H1 (cell line): Measurements from ENCODE around the gene PRKG2. TPM values are rescaled to one million over a fixed set of nuclear protein-coding genes. Genes with fewer than 3 reads are reported as not detected.

Source experiments
- CTCF ChIA-PET: fragments of 300-600 bp; sonication (Branson Sonifier 250); formaldehyde crosslinking; loops from one replicate; lab custom pipeline; 2021; ENCODE audit not compliant: partially characterized antibody; lab: Charles Lee
- POLR2A ChIA-PET: fragments of 300-600 bp; sonication (Branson Sonifier 250); formaldehyde crosslinking; loops from one replicate; lab custom pipeline; 2021; ENCODE audit warnings: inconsistent platforms; ENCODE audit not compliant: partially characterized antibody; lab: Charles Lee
- DNase-seq, 2 experiments: peaks; one replicate each; pipeline versions ENCODE4 v3.0.0 to v3.0.0-alpha.2; 2010 to 2022; ENCODE audit warnings: low spot score in 2 of 2, low read depth in 1 of 2, mixed read lengths in 1 of 2
- FAIRE-seq: peaks from 2 replicates; lab custom pipeline; 2011; peaks lifted over from hg19 to GRCh38; lab: Jason Lieb, UNC
- H2AFZ ChIP-seq: 2 replicates; pipeline ENCODE4 v1.8.1; 2012; ENCODE audit warnings: low read length, inconsistent platforms
- H2AK5ac ChIP-seq: 2 replicates; pipeline ENCODE4 v1.6.1; 2013; ENCODE audit warnings: low read depth, low read length
- H2BK120ac ChIP-seq: replicated peaks from 2 replicates; pipeline ENCODE3; 2013; ENCODE audit warnings: low read depth, low read length, inconsistent platforms
- H2BK12ac ChIP-seq: 2 replicates; pipeline ENCODE4 v1.6.1; 2013; ENCODE audit warnings: low read depth, low read length
- H2BK15ac ChIP-seq: 2 replicates; pipeline ENCODE4 v1.6.1; 2013; ENCODE audit warnings: low read length
- H2BK20ac ChIP-seq: 2 replicates; pipeline ENCODE4 v1.6.1; 2013; ENCODE audit warnings: low read length
- H2BK5ac ChIP-seq: 2 replicates; pipeline ENCODE4 v1.6.1; 2013; ENCODE audit warnings: low read depth, low read length
- H3K14ac ChIP-seq: 2 replicates; pipeline ENCODE4 v1.6.1; 2013; ENCODE audit warnings: inconsistent platforms; ENCODE audit not compliant: insufficient read length
- H3K18ac ChIP-seq: 2 replicates; pipeline ENCODE4 v1.6.1; 2013; ENCODE audit warnings: low read length; ENCODE audit errors: extremely low read depth
- H3K23ac ChIP-seq: 2 replicates; pipeline ENCODE4 v1.6.1; 2013; ENCODE audit warnings: inconsistent platforms; ENCODE audit not compliant: insufficient read length
- H3K23me2 ChIP-seq: 2 replicates; pipeline ENCODE4 v1.6.1; 2013; ENCODE audit warnings: low read depth, low read length
- H3K27ac ChIP-seq: 2 replicates; pipeline ENCODE4 v1.6.1; 2011; ENCODE audit warnings: low read depth, low read length, inconsistent platforms
- H3K27me3 ChIP-seq, 4 experiments: replicated peaks in 1 of 4; 1 replicate in 1 of 4; 2 replicates in 3 of 4; pipeline versions ENCODE4 v1.6.1 to v1.8.1; 2011 to 2013; ENCODE audit warnings: low read length in 3 of 4, mild to moderate bottlenecking in 3 of 4, inconsistent platforms in 2 of 4, mixed read lengths in 2 of 4, moderate library complexity in 1 of 4; ENCODE audit not compliant: control insufficient read depth in 3 of 4, insufficient read depth in 3 of 4; ENCODE audit errors: extremely low read depth in 1 of 4
- H3K36me3 ChIP-seq, 4 experiments: 2 replicates each; pipeline versions ENCODE4 v1.6.1 to v1.8.1; 2011 to 2013; ENCODE audit warnings: mild to moderate bottlenecking in 4 of 4, low read length in 3 of 4, moderate library complexity in 2 of 4, control low read depth in 1 of 4, inconsistent platforms in 1 of 4; ENCODE audit not compliant: insufficient read depth in 4 of 4, control insufficient read depth in 2 of 4
- H3K4ac ChIP-seq: replicated peaks from 2 replicates; pipeline ENCODE3; 2013; ENCODE audit warnings: low read length, low read depth, mixed read lengths, inconsistent platforms; ENCODE audit not compliant: insufficient read length
- H3K4me1 ChIP-seq, 4 experiments: replicated peaks in 1 of 4; 1 replicate in 1 of 4; 2 replicates in 3 of 4; pipeline versions ENCODE4 v1.6.1 to v1.8.1; 2011 to 2013; ENCODE audit warnings: low read length in 3 of 4, inconsistent platforms in 2 of 4, mixed read lengths in 1 of 4; ENCODE audit not compliant: insufficient read depth in 4 of 4, control insufficient read depth in 3 of 4
- H3K4me2 ChIP-seq, 2 experiments: 2 replicates each; pipeline versions ENCODE4 v1.6.1 to v1.8.1; 2011 to 2013; ENCODE audit warnings: low read depth in 2 of 2, low read length in 2 of 2, control low read depth in 1 of 2, inconsistent platforms in 1 of 2, mild to moderate bottlenecking in 1 of 2; ENCODE audit not compliant: insufficient read depth in 1 of 2
- H3K4me3 ChIP-seq, 4 experiments: fragments of 200-600, 300-600 bp in 1 of 4; sonication (generic), shearing (Covaris generic), sonication (Bioruptor Twin) in 1 of 4; 2 replicates each; pipeline versions ENCODE4 v1.5.1 to v1.8.1; 2011 to 2016; ENCODE audit warnings: low read length in 4 of 4, low read depth in 3 of 4, control low read depth in 2 of 4, inconsistent platforms in 2 of 4, mild to moderate bottlenecking in 2 of 4, mixed read lengths in 1 of 4, moderate library complexity in 1 of 4; ENCODE audit not compliant: insufficient read depth in 2 of 4; ENCODE audit errors: extremely low read depth in 1 of 4
- H3K56ac ChIP-seq: replicated peaks from 2 replicates; pipeline ENCODE3; 2013; ENCODE audit warnings: low read depth, mild to moderate bottlenecking, mixed read lengths, low read length, inconsistent platforms; ENCODE audit not compliant: insufficient read length
- H3K79me1 ChIP-seq: 2 replicates; pipeline ENCODE4 v1.6.1; 2013; ENCODE audit warnings: low read depth, low read length, control low read depth
- H3K79me2 ChIP-seq, 2 experiments: 2 replicates each; pipeline versions ENCODE4 v1.6.1 to v1.8.1; 2012 to 2013; ENCODE audit warnings: low read length in 2 of 2, mild to moderate bottlenecking in 2 of 2, inconsistent platforms in 1 of 2; ENCODE audit not compliant: insufficient read depth in 2 of 2, control insufficient read depth in 1 of 2
- H3K9ac ChIP-seq, 4 experiments: replicated peaks in 1 of 4; 1 replicate in 1 of 4; 2 replicates in 3 of 4; pipeline versions ENCODE4 v1.6.1 to v1.8.1; 2011 to 2013; ENCODE audit warnings: low read depth in 3 of 4, low read length in 3 of 4, control low read depth in 2 of 4, mild to moderate bottlenecking in 2 of 4, moderate library complexity in 2 of 4, inconsistent platforms in 1 of 4; ENCODE audit errors: extremely low read depth in 1 of 4
- H3K9me3 ChIP-seq, 2 experiments: 2 replicates each; pipeline versions ENCODE4 v1.6.1 to v1.8.1; 2012 to 2013; ENCODE audit warnings: mild to moderate bottlenecking in 2 of 2, moderate library complexity in 2 of 2, control low read depth in 1 of 2, inconsistent platforms in 1 of 2, low read depth in 1 of 2, low read length in 1 of 2, mixed read lengths in 1 of 2; ENCODE audit not compliant: insufficient read depth in 2 of 2
- H4K20me1 ChIP-seq, 2 experiments: replicated peaks in 1 of 2; 2 replicates each; pipeline versions ENCODE3 to v1.8.1; 2011 to 2013; ENCODE audit warnings: inconsistent platforms in 2 of 2, low read length in 2 of 2, mild to moderate bottlenecking in 1 of 2; ENCODE audit not compliant: insufficient read depth in 2 of 2, control insufficient read depth in 1 of 2
- H4K5ac ChIP-seq: 2 replicates; pipeline ENCODE4 v1.6.1; 2013; ENCODE audit warnings: low read length, low read depth, mixed read lengths, inconsistent platforms; ENCODE audit not compliant: insufficient read length
- H4K8ac ChIP-seq: 2 replicates; pipeline ENCODE4 v1.8.0; 2013; ENCODE audit warnings: mild to moderate bottlenecking, moderate library complexity, low read length, inconsistent platforms; ENCODE audit not compliant: insufficient read depth; ENCODE audit errors: extremely low read depth
- H4K91ac ChIP-seq: replicated peaks from 2 replicates; pipeline ENCODE3; 2013; ENCODE audit warnings: low read length, mixed read lengths, inconsistent platforms; ENCODE audit not compliant: insufficient read length
- ASH2L ChIP-seq: fragments of 200-600, 300-600 bp; sonication (generic); IDR thresholded peaks from one replicate; pipeline ENCODE4 v1.7.1; 2017; ENCODE audit warnings: low read length
- BRCA1 ChIP-seq: IDR thresholded peaks from 2 replicates; pipeline ENCODE4 v1.6.1; 2012; ENCODE audit warnings: low read depth, low read length, improper control_type of control experiment
- CBX5 ChIP-seq: fragments of 300-800, 300-1000 bp; sonication (generic); IDR thresholded peaks from 2 replicates; pipeline ENCODE4 v1.7.1; 2016; ENCODE audit warnings: antibody characterized with exemption, low read length, low read depth
- CHD1 ChIP-seq: IDR thresholded peaks from 2 replicates; pipeline ENCODE4 v1.6.1; 2012; ENCODE audit warnings: low read depth, low read length, improper control_type of control experiment
- CREB1 ChIP-seq: IDR thresholded peaks from 2 replicates; pipeline ENCODE4 v1.6.1; 2012; ENCODE audit warnings: inconsistent platforms
- CTBP2 ChIP-seq: IDR thresholded peaks from 2 replicates; pipeline ENCODE4 v1.7.0; 2011; ENCODE audit warnings: borderline replicate concordance, mild to moderate bottlenecking, moderate library complexity, mixed read lengths, low read length; ENCODE audit not compliant: insufficient read depth, insufficient read length
- EP300 ChIP-seq, 2 experiments: IDR thresholded peaks; 1 replicate in 1 of 2; 2 replicates in 1 of 2; pipeline ENCODE4 v1.6.1; 2011 to 2012; ENCODE audit warnings: low read depth in 2 of 2, low read length in 2 of 2, mild to moderate bottlenecking in 2 of 2, borderline replicate concordance in 1 of 2, inconsistent platforms in 1 of 2, moderate library complexity in 1 of 2
- KDM5A ChIP-seq: fragments of 200-600 bp; IDR thresholded peaks from 2 replicates; pipeline ENCODE4 v1.7.1; 2012; ENCODE audit warnings: mild to moderate bottlenecking, low read length, inconsistent platforms, mixed read lengths
- MAX ChIP-seq: IDR thresholded peaks from 2 replicates; pipeline ENCODE4 v1.6.1; 2012; ENCODE audit warnings: inconsistent platforms
- SAP30 ChIP-seq: fragments of 300-600 bp; sonication (generic); IDR thresholded peaks from 2 replicates; pipeline ENCODE4 v1.7.1; 2012; ENCODE audit warnings: low read length, moderate library complexity, mild to moderate bottlenecking, inconsistent platforms; ENCODE audit not compliant: insufficient read depth, insufficient replicate concordance
- TCF12 ChIP-seq: IDR thresholded peaks from 2 replicates; pipeline ENCODE4 v1.6.1; 2011; ENCODE audit warnings: low read depth, mild to moderate bottlenecking, low read length
- YY1 ChIP-seq: IDR thresholded peaks from 2 replicates; pipeline ENCODE4 v1.6.1; 2011; ENCODE audit warnings: low read depth, mild to moderate bottlenecking, low read length
- WGBS, 2 experiments: shearing (Covaris generic) in 1 of 2; methylation state at CpG; one replicate each; pipeline versions ENCODE4 v1.1.6 to v1.1.7; 2013 to 2015; ENCODE audit warnings: low lambda C conversion rate in 2 of 2, mixed read lengths in 2 of 2, inconsistent platforms in 1 of 2, low coverage in 1 of 2, missing lambda C conversion rate in 1 of 2; ENCODE audit not compliant: insufficient replicate concordance in 2 of 2, insufficient coverage in 1 of 2, insufficient read length in 1 of 2; ENCODE audit errors: extremely low coverage in 1 of 2, missing lambda C conversion rate in 1 of 2; 5-methylcytosine and 5-hydroxymethylcytosine counted together
- polyA plus RNA-seq, 7 experiments: library from polyadenylated mRNA; depleted of rRNA in 3 of 7; stranded (reverse) in 5 of 7; unstranded in 2 of 7; fragments of >200 nt in 5 of 7; fragments of 200-250 nt in 2 of 7; gene quantifications; 1 replicate in 5 of 7; 2 replicates in 1 of 7; 4 replicates in 1 of 7; pipeline versions ENCODE4 v1.2.1 to v1.2.3, GENCODE V29; 2011 to 2013; ENCODE audit warnings: missing spikeins in 2 of 7, mixed read lengths in 2 of 7
- total RNA-seq: library from RNA; stranded (reverse); fragmentation: NEBNext Ultra II Directional; extraction: Animal tissue kit (Norgen Biotek cat#: 25700); gene quantifications from 2 replicates; pipeline ENCODE4 v1.2.1, GENCODE V29; 2021

Gene PRKG2
- total and polyA plus RNA-seq, 2 of the 8 experiments (the other 6 are each of a cell fraction or from before 2014, with no cell fraction given), result 0.45 to 1.2 TPM

GRCh38 chr4:81109356-81109755 lies 105.7 kb downstream of the PRKG2 start:
- H4K20me1 ChIP-seq, result no peaks in the 10 kb centered on the region
- WGBS, 2 experiments, result 100% methylated on average over 1 of the region's 1 CpG; no CpG with 5 or more reads in 1 of the 2 experiments
- CTCF ChIA-PET, result interaction anchor here (0.9 kb wide), 1 partner anchor 18 kb away, joined by 3 read pairs; no protein-coding TSS in a partner anchor
- TF ChIP-seq SAP30, result no peak
- TF ChIP-seq EP300 (IDR thresholded peaks at IDR 0.05; ENCODE audit: borderline replicate concordance in 1 of 2, low read depth in 2 of 2, low read length in 2 of 2), result no peak
- TF ChIP-seq YY1, result no peak
- no peak for TF ChIP-seq KDM5A
- no peak for TF ChIP-seq CBX5
- TF ChIP-seq CHD1, result no peak
- TF ChIP-seq MAX, result no peak
- no peak for TF ChIP-seq BRCA1
- TF ChIP-seq CTBP2, result no peak
- no peak for TF ChIP-seq TCF12
- TF ChIP-seq CREB1, result no peak
- no peak for TF ChIP-seq ASH2L

More at GRCh38 chr4:81109356-81109755, 105.7 kb downstream of the PRKG2 start:
- Histone ChIP-seq H3K79me1 (no peaks in the 10 kb centered on the region), H3K23ac (no peak overlapping the region), H2BK120ac (no peak overlapping the region), H3K79me2 (no peaks in the 10 kb centered on the region), H2AFZ (no peak overlapping the region), H3K9me3 (no peaks in the 10 kb centered on the region), H2BK20ac (no peak overlapping the region), H3K4me1 (no peaks in the 10 kb centered on the region), H2BK15ac (no peak overlapping the region), H4K91ac (no peak overlapping the region), H2BK5ac (no peak overlapping the region), H3K36me3 (no peaks in the 10 kb centered on the region), H3K4ac (no peak overlapping the region), H3K14ac (no peak overlapping the region), H4K5ac (no peak overlapping the region), H2AK5ac (no peak overlapping the region), H3K9ac (no peak overlapping the region), H4K8ac (no peak overlapping the region), H3K4me2 (no peak overlapping the region), H3K56ac (no peak overlapping the region), H3K4me3 (no peak overlapping the region), H3K27me3 (no peaks in the 10 kb centered on the region), H2BK12ac (no peak overlapping the region), H3K27ac (no peak overlapping the region), H3K23me2 (no peaks in the 10 kb centered on the region), H3K18ac (no peak overlapping the region)
- FAIRE-seq (no peak), DNase-seq (no peak)
- POLR2A ChIA-PET, result no interaction called here
